Choroid plexus epithelial cell (primary cell): ENCODE data around the gene DARS2.
"Not testable (repeated sequence)": the region's sequence is repeated elsewhere in the genome, so short reads cannot be mapped to it uniquely, and the experiment has no call there.

Experiments used
- DNase-seq: peaks from one replicate; pipeline ENCODE4 v3.0.0-alpha.2; 2010; ENCODE audit warnings: low read depth
- H3K4me3 ChIP-seq: 2 replicates; pipeline ENCODE4 v1.5.1; 2011; ENCODE audit warnings: low read depth, mild to moderate bottlenecking, control low read depth, low read length, moderate library complexity
- CTCF ChIP-seq: conservative IDR thresholded peaks from 2 replicates; pipeline ENCODE4 v1.5.1; 2011; ENCODE audit warnings: low read depth, mild to moderate bottlenecking, control low read depth, inconsistent platforms, low read length, moderate library complexity

The DARS2 gene

GRCh38 chr1:173824315-173825081, at the start of gene DARS2, which contains the start of gene CENPL:
Gene DARS2, plus strand, starts transcription at chr1:173824673. Its CDS starts 557 bp downstream, at chr1:173825230.
Gene CENPL, minus strand, starts transcription at chr1:173824883. Its CDS starts 13,584 bp downstream, at chr1:173811299.
- DNase-seq: peak; percentile 99
- TF ChIP-seq CTCF: no peak

GRCh38 chr1:173775578-173776226, 48.8 kb upstream of the DARS2 start:
- H3K4me3 ChIP-seq: no peak overlapping the region
- DNase-seq: no peak
- no peak for TF ChIP-seq CTCF

More at GRCh38 chr1:173824315-173825081, at the start of gene DARS2, which contains the start of gene CENPL:
- H3K4me3 ChIP-seq: peak within 1 kb of the TSS; percentile 78

GRCh38 chr1:173779936-173780335, 44.5 kb upstream of the DARS2 start:
- H3K4me3 ChIP-seq: no peak overlapping the region
- no peak for DNase-seq
- TF ChIP-seq CTCF: no peak

GRCh38 chr1:173784997-173785396, 39.5 kb upstream of the DARS2 start:
- DNase-seq: no peak
- no peak overlapping the region for H3K4me3 ChIP-seq
- no peak for TF ChIP-seq CTCF

- DNase-seq: no peak
- H3K4me3 ChIP-seq: no peak overlapping the region
- no peak for TF ChIP-seq CTCF
Observed at GRCh38 chr1:173789841-173790240, 34.6 kb upstream of the DARS2 start.

- DNase-seq: no peak
- TF ChIP-seq CTCF: no peak
- no peak overlapping the region for H3K4me3 ChIP-seq
Observed at GRCh38 chr1:173798078-173798477, 26.4 kb upstream of the DARS2 start.

- not testable (repeated sequence) for DNase-seq
Observed at GRCh38 chr1:173799995-173800394, 24.5 kb upstream of the DARS2 start.

More at GRCh38 chr1:173799995-173800394, 24.5 kb upstream of the DARS2 start:
- H3K4me3 ChIP-seq: not testable (repeated sequence)
